ENCODE measurements around the gene PCID2.
A peak's percentile ranks its signal among the peaks of the same experiment; 100 is the strongest.

PCID2 gene

DNA sequence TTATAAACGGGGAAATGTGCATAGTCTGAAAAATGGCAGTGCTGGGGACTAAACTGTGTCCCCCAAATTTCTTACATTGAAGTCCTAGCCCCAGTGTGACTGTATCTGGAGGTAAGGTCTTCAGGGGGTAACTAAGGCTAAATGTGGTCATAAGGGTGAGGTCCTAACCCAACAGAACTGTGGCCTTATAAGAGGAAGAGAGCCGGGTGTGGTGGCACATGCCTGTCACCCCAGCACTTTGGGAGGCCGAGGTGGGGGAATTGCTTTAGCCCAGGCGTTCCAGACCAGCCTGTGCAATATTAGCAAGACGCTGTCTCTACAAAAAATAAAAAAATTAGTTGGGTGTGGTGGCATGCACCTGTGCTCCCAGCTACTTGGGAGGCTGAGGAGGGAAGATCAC lies 32.2 kb downstream of the PCID2 start:
- Histone ChIP-seq H2BK15ac (ENCODE audit: low read depth, poor library complexity, severe bottlenecking) (no peak overlapping the region), H3K14ac (ENCODE audit: low read length in 2 of 2) (no peak overlapping the region), H2BK12ac (ENCODE audit: low read length in 2 of 2) (no peak overlapping the region), H3K18ac (ENCODE audit: low read depth in 1 of 2, low read length in 2 of 2) (no peak overlapping the region), H2BK5ac (ENCODE audit: low read depth, low read length, poor library complexity, severe bottlenecking) (no peak overlapping the region), H3K36me3 (ENCODE audit: control insufficient read depth in 1 of 2, insufficient read depth in 2 of 2, low read depth in 1 of 2, low read length in 2 of 2) (peaks cover 55 to 91% of the 10 kb centered on the region in 2 experiments), H4K8ac (ENCODE audit: low read length) (no peak overlapping the region), H3K9me3 (ENCODE audit: control insufficient read depth, low read length) (no peaks in the 10 kb centered on the region), H2AK5ac (ENCODE audit: low read length, severe bottlenecking) (no peak overlapping the region), H4K91ac (ENCODE audit: low read length) (no peak overlapping the region), H3K4me2 (ENCODE audit: low read length, poor library complexity, severe bottlenecking) (no peak overlapping the region), H3K79me1 (replicated peaks; ENCODE audit: low read length, poor library complexity, severe bottlenecking) (peaks cover 13% of the 10 kb centered on the region), H2AFZ (ENCODE audit: low read depth, low read length) (no peak overlapping the region), H3K23ac (ENCODE audit: low read length in 2 of 2) (no peak overlapping the region), H3K4me3 (ENCODE audit: insufficient read depth in 1 of 2, low read depth in 1 of 2, low read length in 2 of 2) (no peak overlapping the region), H3K9ac (ENCODE audit: low read length) (no peak overlapping the region), H2BK120ac (ENCODE audit: low read depth, low read length) (no peak overlapping the region), H3K4me1 (ENCODE audit: control insufficient read depth, insufficient read depth, low read depth, low read length) (peaks cover 19% of the 10 kb centered on the region), H3K4ac (ENCODE audit: low read depth in 1 of 2, low read length in 2 of 2) (peak overlapping the region in 1 of 2 experiments; percentile 46), H3K27ac (ENCODE audit: low read length, poor library complexity, severe bottlenecking) (no peak overlapping the region), H3K27me3 (ENCODE audit: control insufficient read depth in 1 of 2, insufficient read depth in 1 of 2, low read length in 2 of 2) (no peaks in the 10 kb centered on the region)
- DNase-seq = no peak
- 94% methylated on average over 3 of the region's 5 CpGs for WGBS

- H3K79me1 ChIP-seq (replicated peaks; ENCODE audit: low read length, poor library complexity, severe bottlenecking) = peaks cover 9% of the 10 kb centered on the region
- no peak overlapping the region for H3K4ac ChIP-seq (ENCODE audit: low read depth in 1 of 2, low read length in 2 of 2)
- H2BK12ac ChIP-seq (ENCODE audit: low read length in 2 of 2) = no peak overlapping the region
- no peak overlapping the region for H3K23ac ChIP-seq (ENCODE audit: low read length in 2 of 2)
- no peak overlapping the region for H3K9ac ChIP-seq (ENCODE audit: low read length)
- H3K14ac ChIP-seq (ENCODE audit: low read length in 2 of 2) = no peak overlapping the region
- H3K36me3 ChIP-seq (ENCODE audit: control insufficient read depth in 1 of 2, insufficient read depth in 2 of 2, low read depth in 1 of 2, low read length in 2 of 2) = peaks cover 55 to 78% of the 10 kb centered on the region in 2 experiments
- H3K4me3 ChIP-seq (ENCODE audit: insufficient read depth in 1 of 2, low read depth in 1 of 2, low read length in 2 of 2) = no peak overlapping the region
- whole genome bisulfite sequencing = 97% methylated on average over 12 of the region's 13 CpGs
- no peak overlapping the region for H2BK15ac ChIP-seq (ENCODE audit: low read depth, poor library complexity, severe bottlenecking)
- H3K9me3 ChIP-seq (ENCODE audit: control insufficient read depth, low read length) = no peaks in the 10 kb centered on the region
- no peak overlapping the region for H2AFZ ChIP-seq (ENCODE audit: low read depth, low read length)
- no peak for DNase-seq
- no peak overlapping the region for H3K18ac ChIP-seq (ENCODE audit: low read depth in 1 of 2, low read length in 2 of 2)
- H2BK5ac ChIP-seq (ENCODE audit: low read depth, low read length, poor library complexity, severe bottlenecking) = no peak overlapping the region
- H3K4me1 ChIP-seq (ENCODE audit: control insufficient read depth, insufficient read depth, low read depth, low read length) = peaks cover 18% of the 10 kb centered on the region
- H4K8ac ChIP-seq (ENCODE audit: low read length) = no peak overlapping the region
- no peak overlapping the region for H4K91ac ChIP-seq (ENCODE audit: low read length)
- no peak overlapping the region for H2BK120ac ChIP-seq (ENCODE audit: low read depth, low read length)
- no peak overlapping the region for H3K4me2 ChIP-seq (ENCODE audit: low read length, poor library complexity, severe bottlenecking)
- H3K27ac ChIP-seq (ENCODE audit: low read length, poor library complexity, severe bottlenecking) = no peak overlapping the region
- no peak overlapping the region for H2AK5ac ChIP-seq (ENCODE audit: low read length, severe bottlenecking)
- H3K27me3 ChIP-seq (ENCODE audit: control insufficient read depth in 1 of 2, insufficient read depth in 1 of 2, low read length in 2 of 2) = no peaks in the 10 kb centered on the region
Observed at GRCh38 chr13:113172419-113172926, 36.0 kb downstream of the PCID2 start.

- Histone ChIP-seq H3K4ac (ENCODE audit: low read depth in 1 of 2, low read length in 2 of 2) (no peak overlapping the region), H3K4me3 (ENCODE audit: insufficient read depth in 1 of 2, low read depth in 1 of 2, low read length in 2 of 2) (no peak overlapping the region), H3K18ac (ENCODE audit: low read depth in 1 of 2, low read length in 2 of 2) (no peak overlapping the region), H3K4me2 (ENCODE audit: low read length, poor library complexity, severe bottlenecking) (no peak overlapping the region), H2AK5ac (ENCODE audit: low read length, severe bottlenecking) (no peak overlapping the region), H3K4me1 (ENCODE audit: control insufficient read depth, insufficient read depth, low read depth, low read length) (peaks cover 16% of the 10 kb centered on the region), H3K9me3 (ENCODE audit: control insufficient read depth, low read length) (no peaks in the 10 kb centered on the region), H2BK120ac (ENCODE audit: low read depth, low read length) (no peak overlapping the region), H3K36me3 (ENCODE audit: control insufficient read depth in 1 of 2, insufficient read depth in 2 of 2, low read depth in 1 of 2, low read length in 2 of 2) (peaks cover 50 to 70% of the 10 kb centered on the region in 2 experiments), H2BK12ac (ENCODE audit: low read length in 2 of 2) (no peak overlapping the region), H4K8ac (ENCODE audit: low read length) (no peak overlapping the region), H2BK15ac (ENCODE audit: low read depth, poor library complexity, severe bottlenecking) (no peak overlapping the region), H3K27me3 (ENCODE audit: control insufficient read depth in 1 of 2, insufficient read depth in 1 of 2, low read length in 2 of 2) (no peaks in the 10 kb centered on the region), H3K9ac (ENCODE audit: low read length) (no peak overlapping the region), H3K79me1 (replicated peaks; ENCODE audit: low read length, poor library complexity, severe bottlenecking) (peaks cover 9% of the 10 kb centered on the region), H4K91ac (ENCODE audit: low read length) (no peak overlapping the region), H3K27ac (ENCODE audit: low read length, poor library complexity, severe bottlenecking) (no peak overlapping the region), H3K23ac (ENCODE audit: low read length in 2 of 2) (no peak overlapping the region), H3K14ac (ENCODE audit: low read length in 2 of 2) (no peak overlapping the region), H2BK5ac (ENCODE audit: low read depth, low read length, poor library complexity, severe bottlenecking) (no peak overlapping the region), H2AFZ (ENCODE audit: low read depth, low read length) (no peak overlapping the region)
- 97% methylated on average over 34 of the region's 34 CpGs for WGBS
- DNase-seq = no peak
Observed at GRCh38 chr13:113171250-113172125, 37.0 kb downstream of the PCID2 start.

DNA sequence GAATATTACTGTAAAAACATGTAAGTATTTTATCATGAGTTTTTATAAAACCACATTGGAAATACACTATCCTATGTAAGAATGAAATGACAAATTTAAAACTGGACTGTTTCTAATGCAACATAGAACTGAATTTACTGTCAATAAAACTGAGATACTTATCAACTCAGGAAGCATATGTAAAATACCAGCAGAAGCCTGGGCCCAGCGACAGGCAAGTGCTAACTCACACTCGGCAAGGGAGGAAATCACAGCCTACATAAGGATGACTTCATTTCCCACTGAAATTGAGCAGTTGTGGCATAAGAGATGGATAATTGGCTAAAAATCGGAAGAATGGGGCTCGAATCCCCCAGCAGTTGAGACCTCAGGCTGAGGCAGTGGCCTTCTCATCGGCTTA lies 38.0 kb downstream of the PCID2 start:
- Histone ChIP-seq H4K8ac (ENCODE audit: low read length) (no peak overlapping the region), H3K4me2 (ENCODE audit: low read length, poor library complexity, severe bottlenecking) (no peak overlapping the region), H2AFZ (ENCODE audit: low read depth, low read length) (no peak overlapping the region), H3K27ac (ENCODE audit: low read length, poor library complexity, severe bottlenecking) (no peak overlapping the region), H3K23ac (ENCODE audit: low read length in 2 of 2) (no peak overlapping the region), H3K18ac (ENCODE audit: low read depth in 1 of 2, low read length in 2 of 2) (no peak overlapping the region), H2AK5ac (ENCODE audit: low read length, severe bottlenecking) (no peak overlapping the region), H3K27me3 (ENCODE audit: control insufficient read depth in 1 of 2, insufficient read depth in 1 of 2, low read length in 2 of 2) (no peaks in the 10 kb centered on the region), H3K36me3 (ENCODE audit: control insufficient read depth in 1 of 2, insufficient read depth in 2 of 2, low read depth in 1 of 2, low read length in 2 of 2) (peaks cover 41 to 60% of the 10 kb centered on the region in 2 experiments), H2BK5ac (ENCODE audit: low read depth, low read length, poor library complexity, severe bottlenecking) (no peak overlapping the region), H2BK15ac (ENCODE audit: low read depth, poor library complexity, severe bottlenecking) (no peak overlapping the region), H3K9me3 (ENCODE audit: control insufficient read depth, low read length) (no peaks in the 10 kb centered on the region), H3K14ac (ENCODE audit: low read length in 2 of 2) (no peak overlapping the region), H3K4ac (ENCODE audit: low read depth in 1 of 2, low read length in 2 of 2) (no peak overlapping the region), H2BK12ac (ENCODE audit: low read length in 2 of 2) (no peak overlapping the region), H3K4me1 (ENCODE audit: control insufficient read depth, insufficient read depth, low read depth, low read length) (peaks cover 18% of the 10 kb centered on the region), H4K91ac (ENCODE audit: low read length) (no peak overlapping the region), H3K79me1 (replicated peaks; ENCODE audit: low read length, poor library complexity, severe bottlenecking) (peaks cover 4% of the 10 kb centered on the region), H2BK120ac (ENCODE audit: low read depth, low read length) (no peak overlapping the region), H3K4me3 (ENCODE audit: insufficient read depth in 1 of 2, low read depth in 1 of 2, low read length in 2 of 2) (no peak overlapping the region), H3K9ac (ENCODE audit: low read length) (no peak overlapping the region)
- DNase-seq = no peak
- WGBS = 100% methylated on average over 3 of the region's 5 CpGs

Data from mesenchymal stem cell (in vitro differentiated cells and primary cell).